HG03442 (cell line): ENCODE measurements around the gene RAPGEF4.

Experiments used
- ATAC-seq: cut with Tn5 transposase; IDR thresholded peaks from one replicate; pipeline ENCODE4 v1.9.1; 2021; ENCODE audit warnings: mild to moderate bottlenecking, moderate library complexity; ENCODE audit not compliant: unreplicated experiment

Gene RAPGEF4

GRCh38 chr2:172856606-172857005 is 121.0 kb downstream of the RAPGEF4 start:
- ATAC-seq: no peak

- ATAC-seq: no peak
These were observed 122.8 kb downstream of the RAPGEF4 start for GRCh38 chr2:172858473-172858745.

- ATAC-seq: no peak
These were observed 124.1 kb downstream of the RAPGEF4 start for GRCh38 chr2:172859581-172860335.

- ATAC-seq: no peak
These were observed 124.7 kb downstream of the RAPGEF4 start for GRCh38 chr2:172860336-172860707.

GRCh38 chr2:172861098-172861497 is 125.5 kb downstream of the RAPGEF4 start:
- ATAC-seq: no peak

- no peak for ATAC-seq
These were observed 126.2 kb downstream of the RAPGEF4 start for GRCh38 chr2:172861656-172862476.

- ATAC-seq: no peak
These were observed 127.7 kb downstream of the RAPGEF4 start for GRCh38 chr2:172863341-172863740.

GRCh38 chr2:172864182-172864581 is 128.5 kb downstream of the RAPGEF4 start:
- no peak for ATAC-seq

GRCh38 chr2:172865422-172865821 is 129.8 kb downstream of the RAPGEF4 start:
- ATAC-seq: no peak

GRCh38 chr2:172869861-172870260 is 134.2 kb downstream of the RAPGEF4 start:
- no peak for ATAC-seq

GRCh38 chr2:172870396-172870795 is 134.8 kb downstream of the RAPGEF4 start:
- ATAC-seq: no peak

GRCh38 chr2:172877826-172878225 is 142.2 kb downstream of the RAPGEF4 start:
- no peak for ATAC-seq

- no peak for ATAC-seq
These were observed 142.6 kb downstream of the RAPGEF4 start for GRCh38 chr2:172878260-172878659.

GRCh38 chr2:172884336-172884735 is 148.7 kb downstream of the RAPGEF4 start:
- no peak for ATAC-seq

GRCh38 chr2:172885996-172886395 is 150.4 kb downstream of the RAPGEF4 start:
- ATAC-seq: no peak

GRCh38 chr2:172887280-172887679 is 151.6 kb downstream of the RAPGEF4 start:
- no peak for ATAC-seq

- no peak for ATAC-seq
These were observed 153.3 kb downstream of the RAPGEF4 start for GRCh38 chr2:172888714-172889669.

GRCh38 chr2:172889768-172890430 is 154.3 kb downstream of the RAPGEF4 start:
- ATAC-seq: no peak

- no peak for ATAC-seq
These were observed 157.5 kb downstream of the RAPGEF4 start for GRCh38 chr2:172893111-172893510.

- no peak for ATAC-seq
These were observed 158.0 kb downstream of the RAPGEF4 start for GRCh38 chr2:172893671-172894070.
